Activated CD8-positive, alpha-beta memory T cell treated with anti-CD3 and anti-CD28 coated beads, Interleukin-2, amount 50 U/mL, for 24 hours (primary cell): ENCODE results near the gene GLIS2.

ENCODE experiments used
- DNase-seq: peaks from one replicate; pipeline ENCODE4 v3.0.0-alpha.2; 2020; ENCODE audit errors: extremely low read depth

Gene GLIS2

DNA sequence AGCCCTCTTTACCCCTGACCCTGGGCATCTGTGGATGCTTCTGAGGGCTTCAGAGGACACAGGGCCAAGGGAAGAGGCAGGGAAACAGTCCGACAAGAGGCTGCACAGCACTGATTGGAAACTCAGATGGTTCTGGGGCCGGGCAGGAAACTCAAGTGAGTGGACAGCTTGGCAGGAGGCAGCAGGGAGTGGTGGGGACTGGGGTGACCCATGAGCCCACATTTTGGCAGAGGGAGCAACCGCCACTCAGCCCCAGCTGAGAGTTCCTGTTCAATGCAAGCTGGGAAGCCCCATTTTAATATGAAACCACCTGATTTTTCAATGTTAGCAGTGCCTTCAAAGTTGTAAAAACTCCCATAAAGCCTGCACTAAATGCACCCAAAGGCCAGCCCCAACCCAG lies 54.3 kb downstream of the GLIS2 start:
- no peak for DNase-seq

DNA sequence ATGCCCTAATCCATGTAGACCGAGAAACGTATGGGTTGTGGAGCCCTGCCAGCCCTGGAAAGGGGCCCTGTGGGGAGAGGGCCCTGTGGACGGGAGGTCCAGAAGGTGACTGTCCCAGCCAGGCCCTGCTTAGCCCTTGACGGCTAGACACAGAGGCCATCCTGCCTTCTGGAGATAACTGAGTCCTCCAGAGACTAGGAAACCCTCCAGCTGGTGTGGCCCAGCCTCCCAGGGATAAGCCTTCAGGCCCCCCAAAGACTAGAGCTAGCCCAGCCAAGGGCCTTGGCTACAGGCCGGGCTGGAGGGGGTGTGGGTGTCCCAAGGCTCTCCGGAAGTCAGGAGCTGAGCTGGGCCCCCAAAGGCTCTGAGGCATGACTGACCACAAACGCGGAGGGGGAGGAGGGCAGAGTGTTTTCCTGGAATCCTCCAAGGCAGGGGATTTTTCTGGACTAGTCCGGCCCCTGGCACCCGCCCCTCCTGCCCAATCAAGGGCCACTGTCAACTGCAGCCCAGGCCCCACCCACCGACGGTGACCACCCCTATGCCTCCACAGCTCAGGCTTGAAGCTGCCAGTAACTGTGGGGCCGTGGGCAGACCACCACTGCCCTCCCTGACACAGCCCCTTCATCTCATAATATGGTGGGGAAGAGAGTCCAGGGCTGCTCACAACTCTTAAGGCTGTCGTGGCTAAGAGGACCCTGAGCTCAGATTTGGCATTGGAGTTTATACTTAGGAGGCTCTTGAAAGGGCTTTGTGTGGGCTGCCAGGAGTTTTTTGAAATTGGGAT lies 54.9 kb downstream of the GLIS2 start:
- DNase-seq, result no peak

DNA sequence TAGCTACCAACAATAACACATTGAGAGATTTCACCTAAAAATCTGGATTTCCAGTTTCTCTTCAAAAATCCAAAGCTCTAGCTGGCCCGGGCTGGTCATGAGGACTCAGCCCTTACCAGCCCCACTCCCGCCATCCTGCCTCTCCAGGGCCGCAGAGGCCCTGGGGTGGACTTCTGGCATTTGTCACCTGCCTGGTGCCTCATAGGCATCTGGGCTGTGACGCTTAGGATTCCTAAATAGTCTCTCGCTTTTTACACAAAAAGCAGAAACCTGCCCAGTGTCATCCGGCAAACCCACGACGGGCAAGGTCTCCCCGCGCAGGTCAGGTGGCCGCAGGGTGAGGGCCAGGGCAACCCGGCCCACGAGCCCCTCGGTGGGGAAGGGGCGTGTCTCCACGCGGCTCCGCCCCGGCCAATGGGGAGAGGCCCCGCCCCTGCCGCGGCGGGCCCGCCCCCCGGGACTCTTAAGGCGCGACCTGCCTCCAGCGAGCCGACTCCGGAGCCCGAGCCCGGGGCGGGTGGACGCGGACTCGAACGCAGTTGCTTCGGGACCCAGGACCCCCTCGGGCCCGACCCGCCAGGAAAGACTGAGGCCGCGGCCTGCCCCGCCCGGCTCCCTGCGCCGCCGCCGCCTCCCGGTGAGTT lies 55.6 kb downstream of the GLIS2 start, which contains the start of gene VASN:
Gene VASN, plus strand, starts transcription at position 492 of the 644 bp plus-strand sequence. CDS start 9,030 bp downstream, outside the sequence.
- peak; percentile 35 for DNase-seq

DNA sequence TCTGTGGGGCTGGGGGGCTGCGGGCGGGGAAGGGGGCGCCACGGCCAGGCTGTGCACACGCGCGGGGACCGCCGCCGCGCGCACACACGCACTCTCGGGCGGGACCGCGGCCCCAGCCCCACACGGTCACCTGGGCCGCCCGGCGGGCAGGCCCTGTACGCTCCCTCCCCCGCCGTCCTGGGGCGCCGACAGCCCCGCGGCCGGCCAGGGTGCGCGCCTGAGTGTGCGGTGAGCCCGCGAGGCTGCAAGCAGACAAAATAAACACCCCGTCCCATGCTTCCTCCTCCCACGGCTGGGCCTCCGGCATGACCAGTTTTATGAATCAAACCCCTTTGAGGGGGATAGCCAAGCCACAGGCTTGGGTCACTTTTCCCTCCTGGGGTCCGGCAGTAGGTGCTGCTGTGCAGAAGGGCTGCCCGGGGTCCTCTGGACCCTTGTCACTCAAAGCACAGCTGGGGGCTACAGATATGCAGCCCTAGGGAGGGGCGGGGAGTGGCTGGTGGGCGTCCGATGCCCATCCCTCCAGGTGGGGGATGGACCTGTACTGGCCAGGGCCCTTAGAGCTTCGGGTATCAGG lies 56.2 kb downstream of the GLIS2 start:
- DNase-seq, result no peak

DNA sequence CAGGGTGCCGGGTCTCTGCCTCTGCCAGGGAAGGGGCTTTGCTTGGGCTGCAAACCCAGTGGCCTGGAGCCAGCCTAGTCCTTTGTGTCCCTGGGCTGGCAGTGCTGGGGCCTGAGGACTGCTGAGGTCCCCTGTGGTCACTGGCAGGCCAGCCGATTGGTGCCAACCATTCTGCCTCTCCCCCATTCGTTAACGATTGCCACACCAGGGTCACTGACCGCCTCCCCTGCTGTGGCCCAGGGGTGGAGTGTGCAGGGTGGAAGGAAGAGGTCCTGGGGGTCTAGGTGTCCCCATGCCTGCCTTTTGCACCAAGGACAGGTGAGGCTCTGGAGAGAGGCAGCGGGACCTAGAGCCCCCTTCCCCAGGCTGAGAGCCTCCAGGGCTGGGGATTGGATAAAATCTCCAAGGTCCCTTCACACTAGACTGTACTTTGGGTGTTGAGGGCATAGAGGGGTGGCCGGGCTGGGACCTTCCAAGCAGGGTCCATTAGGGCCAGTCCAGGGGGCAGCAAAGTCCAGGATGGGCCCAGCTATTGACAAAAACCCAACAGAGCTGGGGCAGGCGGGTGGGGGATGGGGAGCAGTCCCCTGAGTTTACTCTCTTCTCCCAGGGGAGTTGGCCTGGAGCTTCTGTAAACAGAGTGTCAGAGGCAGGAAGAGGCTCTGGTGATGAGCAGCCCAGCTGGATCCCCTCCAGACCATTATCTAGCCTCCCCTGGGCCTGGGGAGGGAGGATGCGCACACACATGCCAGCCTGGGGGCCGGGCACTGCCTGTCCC lies 56.9 kb downstream of the GLIS2 start:
- DNase-seq, result no peak

DNA sequence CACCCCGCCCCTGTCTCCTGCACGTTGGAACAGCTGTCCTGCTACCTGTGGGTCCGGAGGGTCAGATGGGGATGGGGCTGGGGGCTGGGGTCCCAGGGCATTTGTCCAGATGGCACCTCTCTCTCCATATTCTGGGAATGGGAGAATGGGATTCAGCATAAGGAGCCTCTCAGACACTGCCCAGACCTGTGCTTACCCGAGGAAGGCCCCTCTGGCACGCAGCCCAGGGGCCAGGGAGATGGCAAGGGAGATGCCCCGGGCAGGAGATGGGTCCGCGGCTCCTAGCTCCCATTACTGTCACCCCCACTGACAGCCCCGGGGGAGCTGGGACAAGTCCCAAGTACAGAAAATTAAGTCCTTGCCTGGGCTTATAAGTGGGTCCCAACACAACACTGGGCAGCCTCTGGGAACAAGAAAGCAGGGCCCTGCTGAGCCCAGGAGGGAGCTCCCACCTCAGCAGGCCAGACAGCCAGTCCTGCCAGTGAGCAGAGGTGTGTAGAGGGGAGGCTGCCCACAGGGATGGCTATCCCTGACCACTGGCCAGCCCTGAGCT lies 57.6 kb downstream of the GLIS2 start:
- no peak for DNase-seq

DNA sequence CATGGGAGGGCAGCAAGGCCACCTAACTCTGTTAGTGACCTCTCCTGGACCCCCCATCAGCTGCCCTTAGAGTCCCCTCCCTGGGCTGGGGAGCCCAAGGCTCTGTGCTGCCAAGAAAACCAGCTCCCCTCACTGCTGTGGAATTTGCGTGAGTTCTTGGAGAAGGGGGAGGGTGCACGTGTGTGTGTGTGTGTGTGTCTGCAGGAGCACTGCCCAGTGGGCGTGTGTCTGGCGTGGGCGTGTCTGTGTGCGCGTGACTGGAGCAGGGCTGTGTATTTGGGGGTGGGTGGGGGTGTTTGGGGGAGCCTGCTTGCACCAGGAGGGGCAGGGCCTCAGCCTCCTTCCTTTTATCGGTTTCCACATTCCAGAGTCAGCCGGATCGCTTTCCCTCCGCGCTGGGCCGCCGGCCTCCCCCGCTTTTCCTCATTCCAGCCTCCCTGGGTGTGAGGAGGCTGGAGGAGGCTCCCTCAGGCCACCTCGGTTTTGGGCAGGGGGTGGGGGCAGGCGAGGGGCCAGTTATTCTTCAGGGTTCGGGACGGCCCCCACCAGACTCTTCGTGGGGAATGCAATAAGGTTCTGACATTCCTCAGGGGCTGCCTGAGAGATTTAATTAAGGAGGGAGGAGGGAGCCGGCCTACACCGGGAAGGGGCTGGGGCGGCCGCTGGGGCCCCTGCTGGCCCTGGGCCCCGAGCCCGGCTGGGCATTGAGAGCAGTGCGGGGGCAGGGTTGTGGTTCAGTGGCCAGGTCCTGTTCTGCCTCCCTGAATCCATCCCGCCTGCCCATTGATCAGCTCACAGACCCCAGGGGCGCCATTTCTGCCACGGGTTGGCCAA lies 58.3 kb downstream of the GLIS2 start:
- DNase-seq, result no peak

DNA sequence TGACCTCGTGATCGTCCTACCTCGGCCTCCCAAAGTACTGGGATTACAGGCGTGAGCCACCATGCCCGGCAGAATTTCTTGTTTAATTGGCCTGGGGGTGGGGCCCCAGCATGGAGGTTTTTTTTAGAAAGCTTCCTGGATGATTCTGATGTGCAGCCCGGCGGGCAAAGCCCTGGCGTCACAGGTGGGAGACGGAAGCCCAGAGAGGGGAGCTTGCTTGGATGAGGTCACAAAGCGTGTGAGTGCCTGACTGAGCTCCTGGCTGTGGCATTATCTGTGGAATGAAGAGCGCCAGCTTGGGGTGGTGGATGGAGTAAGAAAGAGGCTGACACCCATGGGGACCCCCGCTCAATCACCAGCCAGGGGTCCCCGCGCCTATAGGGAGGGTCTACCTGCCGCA lies 59.9 kb downstream of the GLIS2 start:
- no peak for DNase-seq

DNA sequence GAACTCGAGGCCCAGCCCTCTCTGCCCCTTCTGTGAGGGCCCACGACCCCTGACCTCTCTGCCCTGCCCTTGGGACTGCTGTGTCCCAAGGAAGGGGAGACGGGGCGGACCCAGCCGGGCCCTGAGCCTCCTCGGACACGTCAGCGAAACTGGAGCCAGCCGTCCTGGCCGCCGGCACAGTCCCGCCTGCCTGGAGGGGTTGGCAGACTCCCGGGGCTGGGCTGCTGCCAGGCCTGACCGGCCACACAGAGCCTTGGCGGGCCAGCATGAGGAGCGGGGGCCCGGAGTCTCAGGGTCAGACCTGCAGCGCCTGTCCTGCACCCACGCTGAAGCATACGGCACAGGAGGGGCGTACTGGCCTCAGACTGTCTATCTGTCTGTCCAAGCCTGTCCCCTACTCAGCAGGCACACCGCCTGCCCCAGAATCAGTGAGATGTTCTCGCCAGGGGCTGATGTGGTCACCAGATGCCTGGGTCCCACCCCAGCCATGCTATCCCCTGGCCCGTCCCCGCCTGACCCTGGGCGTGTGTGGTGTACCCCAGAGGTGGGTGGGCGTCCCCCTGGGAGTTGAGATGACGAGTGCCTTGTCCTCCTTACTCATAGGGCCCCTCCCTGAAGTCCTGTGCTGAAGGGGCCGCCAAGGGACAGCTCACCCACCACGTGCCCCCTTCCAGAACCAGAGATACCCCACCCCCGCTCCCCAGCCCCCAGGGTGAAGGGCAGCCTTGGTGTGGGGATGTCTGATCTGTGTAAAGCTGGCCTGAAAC lies 60.4 kb downstream of the GLIS2 start:
- DNase-seq, result no peak

DNA sequence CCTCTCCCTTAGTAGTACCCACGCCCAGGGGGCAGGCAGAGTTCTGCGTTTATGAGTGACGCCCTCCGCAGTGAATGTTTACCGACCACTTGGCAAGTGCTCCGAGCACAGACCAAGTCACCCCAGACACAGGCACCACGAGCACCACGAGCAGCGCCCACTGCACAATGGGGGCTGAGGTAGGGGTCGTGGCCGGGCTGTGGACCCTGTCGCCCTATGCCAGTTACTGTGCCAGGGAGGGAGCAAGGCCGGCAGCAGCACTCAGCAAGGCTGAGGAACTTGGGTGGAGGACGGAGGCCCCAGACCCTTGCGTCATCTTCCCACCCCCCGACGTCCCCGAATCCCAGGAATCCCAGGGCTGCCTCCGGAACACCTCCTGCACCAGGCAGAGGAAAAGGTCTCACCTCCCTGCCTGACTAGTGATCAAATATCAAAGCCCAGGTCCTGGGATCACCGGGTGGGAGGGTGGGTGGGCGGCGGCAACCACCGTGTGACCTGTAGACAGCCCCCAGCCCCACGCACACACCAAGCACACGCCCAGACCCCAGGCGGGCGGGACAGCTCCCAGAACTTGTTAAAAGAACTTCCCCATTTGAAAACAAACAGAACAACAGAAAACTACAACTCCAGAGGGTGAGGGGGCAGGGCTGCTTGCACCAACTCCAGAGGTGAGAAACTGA lies 61.2 kb downstream of the GLIS2 start:
- no peak for DNase-seq

DNA sequence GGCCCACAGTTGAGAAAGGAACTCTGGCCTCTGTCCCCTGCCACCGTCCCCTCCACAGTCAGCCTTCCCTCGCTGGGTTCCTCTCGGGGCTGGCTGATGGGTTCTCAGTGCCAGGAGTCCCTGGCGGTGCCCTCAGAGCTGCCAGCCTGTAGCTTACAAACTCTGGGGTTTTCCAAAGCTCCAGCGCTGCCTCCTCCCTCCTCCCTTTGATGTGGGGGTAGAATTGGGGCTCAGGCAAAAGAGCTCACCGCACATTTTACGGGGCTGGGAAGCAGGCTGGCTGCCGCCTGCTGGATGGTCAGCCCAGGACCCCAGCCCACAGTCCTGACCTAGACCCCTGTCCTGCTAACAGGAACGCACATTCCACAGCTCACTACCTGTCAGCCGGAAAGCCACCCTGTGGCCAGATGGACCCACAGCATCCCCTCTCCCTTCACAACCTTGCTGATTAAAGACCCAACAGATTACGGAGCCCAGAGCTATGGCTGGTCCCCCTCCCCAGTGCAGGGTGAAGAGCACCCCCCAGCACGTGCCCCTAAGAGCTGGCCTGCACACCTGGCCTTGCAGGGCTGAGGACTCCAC lies 61.8 kb downstream of the GLIS2 start:
- no peak for DNase-seq

DNA sequence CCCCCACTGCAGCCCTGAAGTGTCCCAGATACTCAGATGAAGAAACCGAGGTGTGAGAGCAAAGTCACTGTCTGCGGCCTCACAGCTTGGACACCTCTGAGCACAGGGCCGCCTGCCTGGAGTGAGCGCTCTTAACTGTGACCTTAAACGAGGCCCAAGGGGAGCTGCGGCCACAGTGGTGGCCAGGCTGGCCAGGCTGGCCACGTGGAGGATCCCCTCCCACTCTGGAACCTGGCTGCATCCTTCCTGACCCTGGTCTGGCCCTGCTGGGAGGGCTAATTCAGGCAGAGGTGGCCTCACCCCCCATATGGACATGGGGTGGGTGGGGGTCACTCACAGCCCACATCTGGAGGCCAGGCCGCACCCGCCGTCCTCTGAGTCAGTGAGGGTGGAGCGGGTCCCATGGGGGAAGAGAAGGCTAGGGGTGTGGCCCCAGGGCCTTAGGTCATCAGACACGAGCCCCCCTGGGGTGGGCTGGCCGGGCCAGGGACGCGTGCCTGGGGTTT lies 62.3 kb downstream of the GLIS2 start:
- DNase-seq, result no peak

DNA sequence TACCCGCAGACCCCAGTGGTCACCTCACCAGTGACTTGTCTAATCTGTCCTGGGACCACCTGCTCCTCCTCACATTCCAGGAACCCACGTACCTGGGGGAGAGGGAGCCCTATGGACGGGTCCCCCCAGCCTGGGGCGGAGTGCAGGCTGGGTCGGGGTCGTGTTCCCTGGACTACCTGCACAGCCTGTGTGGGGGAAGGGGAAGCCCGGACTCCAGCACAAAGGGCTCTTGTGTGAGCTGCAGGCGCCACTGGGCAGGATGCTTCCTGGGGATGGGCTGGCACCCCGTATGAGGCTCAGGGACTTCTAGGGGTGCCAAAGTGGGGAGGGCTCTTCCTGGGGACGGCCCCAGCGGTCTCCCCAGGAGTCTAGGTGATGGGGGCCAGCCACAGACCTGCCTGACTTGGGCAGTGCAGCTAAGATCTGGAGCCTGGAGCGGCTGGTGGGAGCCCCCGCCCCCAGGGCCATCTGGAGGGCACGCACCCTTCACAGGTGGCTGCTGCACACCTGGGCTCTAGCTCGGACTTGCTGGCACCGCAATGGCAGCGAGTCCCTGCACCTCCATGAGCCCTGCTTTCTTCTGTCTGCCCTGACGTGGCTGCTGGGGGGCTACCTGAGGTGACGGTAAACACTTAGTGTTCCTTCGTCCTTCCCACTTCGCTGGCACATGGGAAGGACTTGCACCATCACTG lies 63.3 kb downstream of the GLIS2 start:
- DNase-seq, result no peak

DNA sequence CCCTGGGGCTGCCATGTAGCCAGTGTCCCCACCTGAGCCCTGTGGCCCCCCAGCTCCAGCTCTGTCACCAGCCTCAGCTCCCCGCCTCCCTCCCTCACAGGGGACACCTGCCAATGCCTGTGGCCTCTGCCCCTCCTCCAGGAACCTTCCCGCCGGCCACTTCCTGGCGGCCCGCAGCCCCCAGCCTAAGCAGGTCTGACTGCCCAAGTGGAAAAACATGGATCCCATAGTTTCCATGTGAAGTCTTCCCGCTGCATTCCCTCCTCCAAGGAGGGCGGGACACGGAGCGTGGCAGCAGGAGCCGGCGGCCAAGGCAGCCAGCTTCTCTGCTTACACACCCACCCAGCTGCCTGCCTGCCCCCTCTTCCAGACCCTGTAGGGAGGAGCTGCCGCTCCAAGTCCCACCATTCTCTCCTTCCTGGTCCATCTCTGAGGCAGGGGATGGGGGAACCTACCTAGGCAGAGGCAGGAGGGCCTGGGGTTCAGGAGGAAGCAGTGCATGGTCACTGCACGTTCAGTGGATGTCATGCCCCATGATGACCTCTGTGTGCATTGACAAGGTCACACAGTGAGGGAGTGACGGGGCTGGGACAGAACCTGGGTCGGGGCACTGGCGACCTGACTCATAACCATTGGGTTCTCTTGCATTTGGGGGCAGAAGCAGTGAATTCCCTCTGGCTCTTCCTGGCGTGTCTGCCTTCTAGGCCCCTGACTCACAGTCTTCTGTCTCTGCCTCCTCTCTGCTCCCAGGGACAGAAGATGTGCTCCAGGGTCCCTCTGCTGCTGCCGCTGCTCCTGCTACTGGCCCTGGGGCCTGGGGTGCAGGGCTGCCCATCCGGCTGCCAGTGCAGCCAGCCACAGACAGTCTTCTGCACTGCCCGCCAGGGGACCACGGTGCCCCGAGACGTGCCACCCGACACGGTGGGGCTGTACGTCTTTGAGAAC lies 64.5 kb downstream of the GLIS2 start:
- no peak for DNase-seq

DNA sequence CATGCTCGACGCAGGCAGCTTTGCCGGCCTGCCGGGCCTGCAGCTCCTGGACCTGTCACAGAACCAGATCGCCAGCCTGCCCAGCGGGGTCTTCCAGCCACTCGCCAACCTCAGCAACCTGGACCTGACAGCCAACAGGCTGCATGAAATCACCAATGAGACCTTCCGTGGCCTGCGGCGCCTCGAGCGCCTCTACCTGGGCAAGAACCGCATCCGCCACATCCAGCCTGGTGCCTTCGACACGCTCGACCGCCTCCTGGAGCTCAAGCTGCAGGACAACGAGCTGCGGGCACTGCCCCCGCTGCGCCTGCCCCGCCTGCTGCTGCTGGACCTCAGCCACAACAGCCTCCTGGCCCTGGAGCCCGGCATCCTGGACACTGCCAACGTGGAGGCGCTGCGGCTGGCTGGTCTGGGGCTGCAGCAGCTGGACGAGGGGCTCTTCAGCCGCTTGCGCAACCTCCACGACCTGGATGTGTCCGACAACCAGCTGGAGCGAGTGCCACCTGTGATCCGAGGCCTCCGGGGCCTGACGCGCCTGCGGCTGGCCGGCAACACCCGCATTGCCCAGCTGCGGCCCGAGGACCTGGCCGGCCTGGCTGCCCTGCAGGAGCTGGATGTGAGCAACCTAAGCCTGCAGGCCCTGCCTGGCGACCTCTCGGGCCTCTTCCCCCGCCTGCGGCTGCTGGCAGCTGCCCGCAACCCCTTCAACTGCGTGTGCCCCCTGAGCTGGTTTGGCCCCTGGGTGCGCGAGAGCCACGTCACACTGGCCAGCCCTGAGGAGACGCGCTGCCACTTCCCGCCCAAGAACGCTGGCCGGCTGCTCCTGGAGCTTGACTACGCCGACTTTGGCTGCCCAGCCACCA lies 65.4 kb downstream of the GLIS2 start:
- no peak for DNase-seq
